B cell (primary cell): ENCODE measurements around the gene RAD51B.

Experiments used
- CTCF ChIP-seq: fragments of 200-600 bp; IDR thresholded peaks from one replicate; pipeline ENCODE4 v1.8.0; 2022; ENCODE audit warnings: antibody characterized with exemption, mild to moderate bottlenecking
- EZH2 ChIP-seq: IDR thresholded peaks from 2 replicates; pipeline ENCODE4 v1.6.1; 2012; ENCODE audit warnings: borderline replicate concordance, low read depth, mild to moderate bottlenecking, moderate library complexity, low read length; ENCODE audit not compliant: insufficient read depth, poor library complexity, severe bottlenecking

- TF ChIP-seq EZH2 = no peak
- no peak for TF ChIP-seq CTCF
Measured at GRCh38 chr14:68278576-68279436, 459.2 kb downstream of the RAD51B start.
